MCF 10A (cell line): ENCODE measurements around the gene ZNF280D. TPM values are rescaled to one million over a fixed set of nuclear protein-coding genes. Genes with fewer than 3 reads are reported as not detected.
A peak's percentile ranks its signal among the peaks of the same experiment; 100 is the strongest.

Experiments
- BruUV-seq: library from RNA; stranded (reverse); fragments of 400-500 nt; replicated peaks from 2 replicates; lab custom pipeline; 2021; lab: Mats Ljungman, UMichigan
- CTCF ChIA-PET: fragments of 300-600 bp; sonication (Branson Sonifier 250); formaldehyde crosslinking; extraction: SDS; loops from one replicate; lab custom pipeline; 2021; ENCODE audit warnings: antibody characterized with exemption, inconsistent platforms; lab: Yijun Ruan, JAX
- POLR2A ChIA-PET: fragments of 300-600, 350-650 bp; sonication (Branson Sonifier 250); formaldehyde crosslinking; extraction: SDS; loops from one replicate; lab custom pipeline; 2020; ENCODE audit warnings: antibody characterized with exemption, inconsistent platforms; lab: Yijun Ruan, JAX
- DNase-seq: peaks from one replicate; pipeline ENCODE4 v3.0.0-alpha.2; 2018; ENCODE audit not compliant: unreplicated experiment
- H3K27ac Mint-ChIP-seq: one replicate; pipeline ENCODE4 v1.8.0; 2022; ENCODE audit warnings: mild to moderate bottlenecking, low read depth, mixed read lengths; ENCODE audit not compliant: unreplicated experiment
- H3K27me3 Mint-ChIP-seq: one replicate; pipeline ENCODE4 v1.8.0; 2022; ENCODE audit warnings: mixed read lengths; ENCODE audit not compliant: insufficient read depth, unreplicated experiment
- H3K36me3 Mint-ChIP-seq: one replicate; pipeline ENCODE4 v1.8.0; 2022; ENCODE audit warnings: mild to moderate bottlenecking, moderate library complexity, mixed read lengths; ENCODE audit not compliant: insufficient read depth, unreplicated experiment
- H3K4me1 Mint-ChIP-seq: one replicate; pipeline ENCODE4 v1.8.0; 2022; ENCODE audit warnings: mixed read lengths; ENCODE audit not compliant: insufficient read depth, unreplicated experiment
- H3K4me3 Mint-ChIP-seq: one replicate; pipeline ENCODE4 v1.8.0; 2022; ENCODE audit warnings: mild to moderate bottlenecking, moderate library complexity, mixed read lengths; ENCODE audit not compliant: unreplicated experiment
- H3K9me3 Mint-ChIP-seq: one replicate; pipeline ENCODE4 v1.8.0; 2022; ENCODE audit warnings: mixed read lengths; ENCODE audit not compliant: unreplicated experiment
- CTCF ChIP-seq: fragments of 200-600 bp; IDR thresholded peaks from one replicate; pipeline ENCODE4 v1.8.0; 2022; ENCODE audit warnings: antibody characterized with exemption, mild to moderate bottlenecking; ENCODE audit not compliant: unreplicated experiment
- intact Hi-C: fragments of 100-400 bp; cut with micrococcal nuclease; formaldehyde crosslinking; loops from 2 replicates; pipeline ENCODE4 v1.14.1; 2022
- total RNA-seq: library from RNA; stranded (reverse); gene quantifications from 2 replicates; pipeline ENCODE4 v1.2.3, GENCODE V29; 2022

The ZNF280D gene
- total RNA-seq, 1 experiment from 2014 or later = 30.8 TPM

GRCh38 chr15:56757875-56758274 lies 24.6 kb upstream of the ZNF280D start:
- Mint-ChIP-seq H3K27me3 (no peaks in the 10 kb centered on the region), H3K36me3 (no peaks in the 10 kb centered on the region), H3K4me3 (no peak overlapping the region), H3K4me1 (peaks cover 26% of the 10 kb centered on the region), H3K9me3 (no peaks in the 10 kb centered on the region), H3K27ac (no peak overlapping the region)
- DNase-seq = no peak
- ChIA-PET CTCF (interaction anchor here (0.7 kb wide), 1 partner anchor 108 kb away, joined by 4 read pairs; no protein-coding TSS in a partner anchor), POLR2A (interaction anchor here (0.7 kb wide), 1 partner anchor 61 kb away, joined by 3 read pairs; no protein-coding TSS in a partner anchor)
- no TSS peak for BruUV-seq
- TF ChIP-seq CTCF = no peak
- intact Hi-C loops = no loop called here

DNA sequence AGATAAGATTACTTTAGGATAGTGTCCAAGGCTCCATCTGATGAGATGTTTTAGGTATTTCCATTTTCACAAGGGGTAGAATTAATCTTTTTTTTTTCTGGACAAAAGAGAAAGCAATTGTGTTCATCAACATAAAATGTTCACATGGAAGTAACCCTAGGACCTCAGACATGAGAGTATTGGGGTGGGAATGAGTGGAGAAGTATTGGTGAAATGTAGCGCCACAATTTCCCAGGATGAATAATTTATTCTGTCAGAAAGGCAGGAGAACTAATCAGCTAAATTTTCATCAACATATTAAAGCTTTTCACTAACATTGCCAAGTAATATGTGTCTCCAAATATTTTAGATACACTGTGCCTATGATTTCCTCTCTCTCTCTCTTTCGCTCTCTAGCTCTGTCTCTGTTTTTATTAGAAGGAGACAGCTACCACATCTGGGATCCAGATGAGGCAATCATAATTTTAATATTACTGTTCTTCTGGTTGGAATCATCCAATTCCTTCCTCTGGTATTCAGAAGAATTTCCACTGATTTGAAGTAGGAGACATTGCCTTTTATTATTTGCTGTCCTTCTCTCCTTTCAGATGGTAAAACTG lies 21.6 kb upstream of the ZNF280D start:
- Mint-ChIP-seq H3K9me3 (no peaks in the 10 kb centered on the region), H3K27me3 (no peaks in the 10 kb centered on the region), H3K36me3 (no peaks in the 10 kb centered on the region), H3K4me1 (peaks cover 22% of the 10 kb centered on the region), H3K27ac (no peak overlapping the region), H3K4me3 (no peak overlapping the region)
- TF ChIP-seq CTCF = no peak
- BruUV-seq = no TSS peak
- POLR2A ChIA-PET = interaction anchor here (1.3 kb wide), 1 partner anchor 17 kb away, joined by 3 read pairs; no protein-coding TSS in a partner anchor
- CTCF ChIA-PET = interaction anchor here (1.0 kb wide), 1 partner anchor 14 kb away, joined by 3 read pairs; no protein-coding TSS in a partner anchor
- no peak for DNase-seq
- intact Hi-C loops = no loop called here

DNA sequence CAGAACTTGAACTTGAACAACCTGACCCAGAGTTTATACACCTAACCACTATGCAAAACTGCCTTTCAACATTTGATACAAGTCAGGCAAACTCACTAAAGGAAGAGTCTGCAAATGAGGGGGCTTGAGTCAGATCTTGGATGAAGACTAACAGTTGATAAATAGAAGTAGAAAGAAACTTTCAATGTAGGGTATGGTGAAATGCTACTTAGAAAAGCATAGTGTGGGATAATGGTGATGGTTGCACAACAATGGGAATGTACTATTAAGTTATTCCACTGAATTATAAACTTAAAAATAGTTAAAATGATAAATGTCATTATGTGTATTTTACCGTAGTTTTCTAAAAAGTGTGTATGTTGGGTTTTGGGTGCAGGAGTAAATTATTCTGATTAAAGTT lies 19.7 kb upstream of the ZNF280D start:
- no peaks in the 10 kb centered on the region for H3K9me3 Mint-ChIP-seq
- no peak for TF ChIP-seq CTCF
- CTCF ChIA-PET = no interaction called here
- no TSS peak for BruUV-seq
- no peak for DNase-seq
- H3K4me3 Mint-ChIP-seq = no peak overlapping the region
- peaks cover 5% of the 10 kb centered on the region for H3K36me3 Mint-ChIP-seq
- intact Hi-C loops = no loop called here
- POLR2A ChIA-PET = interaction anchor here (1.1 kb wide), 1 partner anchor 10 kb away, joined by 4 read pairs; no protein-coding TSS in a partner anchor
- H3K27me3 Mint-ChIP-seq = no peaks in the 10 kb centered on the region
- peaks cover 4% of the 10 kb centered on the region for H3K4me1 Mint-ChIP-seq
- no peak overlapping the region for H3K27ac Mint-ChIP-seq

DNA sequence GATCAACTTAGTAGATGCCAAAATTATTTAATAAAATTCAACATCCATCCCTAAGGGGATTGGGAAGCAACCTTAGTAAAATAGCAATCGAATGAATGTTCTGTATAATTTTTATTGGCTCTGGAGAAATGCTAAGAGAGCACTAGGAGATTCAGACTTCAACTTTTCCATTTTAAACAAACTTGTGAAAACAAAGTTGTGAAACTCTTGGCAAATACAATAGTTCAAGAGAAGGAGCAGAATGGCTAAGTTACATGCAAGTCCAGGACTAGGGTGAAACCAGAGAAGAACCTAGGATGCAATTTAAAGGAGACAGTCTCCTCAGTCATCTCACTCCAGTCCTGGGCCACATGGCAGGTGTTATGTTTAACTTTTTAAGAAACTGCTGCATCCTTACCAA lies 16.7 kb upstream of the ZNF280D start:
- H3K4me1 Mint-ChIP-seq = no peaks in the 10 kb centered on the region
- ChIA-PET POLR2A (no interaction called here), CTCF (no interaction called here)
- no peaks in the 10 kb centered on the region for H3K9me3 Mint-ChIP-seq
- intact Hi-C loops = no loop called here
- no TSS peak for BruUV-seq
- no peak for TF ChIP-seq CTCF
- DNase-seq = peak; percentile 21
- H3K4me3 Mint-ChIP-seq = no peak overlapping the region
- H3K27ac Mint-ChIP-seq = no peak overlapping the region
- peaks cover 5% of the 10 kb centered on the region for H3K36me3 Mint-ChIP-seq
- H3K27me3 Mint-ChIP-seq = no peaks in the 10 kb centered on the region
